ENCODE measurements around the gene ELOVL5. TPM values are rescaled to one million over a fixed set of nuclear protein-coding genes. Genes with fewer than 3 reads are reported as not detected.

Gene ELOVL5
- total RNA-seq, 4 donors from 2014 or later = 14.3 to 63.1 (median 29.2) TPM

DNA sequence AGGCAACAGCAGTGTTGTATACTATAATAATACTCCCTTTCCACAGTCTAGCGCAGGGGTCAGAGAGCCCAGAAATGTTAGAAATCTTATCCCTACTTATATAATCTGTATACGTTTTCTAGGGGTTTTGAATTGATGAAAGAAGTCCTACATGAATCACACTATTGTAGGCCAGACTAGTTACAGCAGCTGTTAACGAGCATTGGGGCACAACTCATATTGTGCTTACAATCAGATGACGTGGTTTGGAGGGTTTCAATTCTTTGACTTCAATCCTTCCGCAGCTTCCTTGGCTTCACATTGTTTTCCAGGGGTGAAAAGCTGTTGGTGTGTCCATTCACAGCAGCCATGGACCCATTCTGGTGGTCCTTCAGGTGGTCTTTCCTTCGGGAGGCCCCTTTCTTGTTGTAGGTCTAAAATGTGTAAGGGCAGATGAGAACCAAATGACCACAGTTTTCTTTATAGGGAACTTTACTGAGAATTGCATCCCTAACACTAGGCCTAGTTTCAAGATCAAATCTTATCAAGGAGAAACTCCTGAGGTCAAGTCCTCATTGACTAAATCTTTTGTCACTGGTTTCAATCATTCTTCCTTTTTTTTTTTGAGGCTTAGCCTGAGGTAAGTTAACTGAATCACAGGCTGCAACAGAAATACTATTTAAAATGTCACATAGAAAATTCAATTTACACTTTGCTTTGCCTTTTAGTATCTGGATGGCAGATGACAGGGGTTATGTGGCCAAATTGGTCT lies 79.7 kb downstream of the ELOVL5 start:
- Histone ChIP-seq H3K27me3 (no peaks in the 10 kb centered on the region), H3K27ac (no peak overlapping the region), H3K36me3 (peaks cover 0 to 30% (median 0%) of the 10 kb centered on the region in 4 donors), H3K4me3 (no peak overlapping the region), H3K9me3 (no peaks in the 10 kb centered on the region), H3K4me1 (no peaks in the 10 kb centered on the region)
- TF ChIP-seq, protein P1, sequence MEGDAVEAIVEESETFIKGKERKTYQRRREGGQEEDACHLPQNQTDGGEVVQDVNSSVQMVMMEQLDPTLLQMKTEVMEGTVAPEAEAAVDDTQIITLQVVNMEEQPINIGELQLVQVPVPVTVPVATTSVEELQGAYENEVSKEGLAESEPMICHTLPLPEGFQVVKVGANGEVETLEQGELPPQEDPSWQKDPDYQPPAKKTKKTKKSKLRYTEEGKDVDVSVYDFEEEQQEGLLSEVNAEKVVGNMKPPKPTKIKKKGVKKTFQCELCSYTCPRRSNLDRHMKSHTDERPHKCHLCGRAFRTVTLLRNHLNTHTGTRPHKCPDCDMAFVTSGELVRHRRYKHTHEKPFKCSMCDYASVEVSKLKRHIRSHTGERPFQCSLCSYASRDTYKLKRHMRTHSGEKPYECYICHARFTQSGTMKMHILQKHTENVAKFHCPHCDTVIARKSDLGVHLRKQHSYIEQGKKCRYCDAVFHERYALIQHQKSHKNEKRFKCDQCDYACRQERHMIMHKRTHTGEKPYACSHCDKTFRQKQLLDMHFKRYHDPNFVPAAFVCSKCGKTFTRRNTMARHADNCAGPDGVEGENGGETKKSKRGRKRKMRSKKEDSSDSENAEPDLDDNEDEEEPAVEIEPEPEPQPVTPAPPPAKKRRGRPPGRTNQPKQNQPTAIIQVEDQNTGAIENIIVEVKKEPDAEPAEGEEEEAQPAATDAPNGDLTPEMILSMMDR (IDR thresholded peaks at IDR 0.05) = no peak
- TF ChIP-seq POLR2AphosphoS5 (IDR thresholded peaks at IDR 0.05) (no peak), POLR2A (IDR thresholded peaks at IDR 0.05) (no peak), EP300 (IDR thresholded peaks at IDR 0.05; ENCODE audit: low read depth) (no peak)
- intact Hi-C loops (cut with DNase I; ENCODE audit: low total_unique reads) (no loop called here), in situ Hi-C loops (cut with MboI; ENCODE audit: low pct_ligation_motif_present in 1 of 4, low pct_unique_long_range_greater_than_20kb in 1 of 4, low sequenced_read_pairs in 3 of 4) (no loop called here)
- no peak for DNase-seq
- 92 to 93% methylated on average over 6 of the region's 6 CpGs for WGBS, 2 donors (ENCODE audit: low coverage in 1 of 2)

DNA sequence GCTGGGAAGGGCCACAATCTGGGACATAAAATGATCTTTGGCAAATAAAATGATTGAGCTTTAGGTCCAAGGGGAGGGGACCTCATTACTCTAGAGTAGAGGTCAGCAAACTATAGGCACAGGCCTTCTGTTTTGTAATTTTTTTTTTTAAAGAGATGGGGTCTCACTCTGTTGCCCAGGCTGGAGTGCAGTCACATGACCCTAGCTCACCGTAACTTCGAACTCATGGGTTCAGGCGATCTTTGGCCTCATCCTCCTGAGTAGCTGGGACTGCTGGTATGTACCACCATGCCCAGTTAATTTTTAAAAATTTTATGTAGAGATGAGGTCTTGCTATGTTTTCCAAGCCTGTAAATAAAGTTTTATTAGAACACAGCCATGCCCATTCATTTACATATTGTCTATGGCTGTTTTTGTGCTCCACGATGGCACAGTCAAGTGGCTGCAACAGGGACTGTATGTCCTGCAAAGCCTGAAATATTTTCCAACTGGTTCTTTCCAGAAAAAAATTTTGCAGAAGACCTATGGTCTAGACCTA lies 82.1 kb downstream of the ELOVL5 start:
- Histone ChIP-seq H3K27me3 (no peaks in the 10 kb centered on the region), H3K36me3 (peaks cover 0 to 25% (median 0%) of the 10 kb centered on the region in 4 donors), H3K27ac (no peak overlapping the region), H3K4me3 (no peak overlapping the region), H3K4me1 (no peaks in the 10 kb centered on the region), H3K9me3 (no peaks in the 10 kb centered on the region)
- intact Hi-C loops (cut with DNase I; ENCODE audit: low total_unique reads) (no loop called here), in situ Hi-C loops (cut with MboI; ENCODE audit: low pct_ligation_motif_present in 1 of 4, low pct_unique_long_range_greater_than_20kb in 1 of 4, low sequenced_read_pairs in 3 of 4) (no loop called here)
- DNase-seq = no peak
- 98 to 100% methylated on average over 4 of the region's 4 CpGs for WGBS, 2 donors (ENCODE audit: low coverage in 1 of 2)
- TF ChIP-seq EP300 (IDR thresholded peaks at IDR 0.05; ENCODE audit: low read depth) = no peak

DNA sequence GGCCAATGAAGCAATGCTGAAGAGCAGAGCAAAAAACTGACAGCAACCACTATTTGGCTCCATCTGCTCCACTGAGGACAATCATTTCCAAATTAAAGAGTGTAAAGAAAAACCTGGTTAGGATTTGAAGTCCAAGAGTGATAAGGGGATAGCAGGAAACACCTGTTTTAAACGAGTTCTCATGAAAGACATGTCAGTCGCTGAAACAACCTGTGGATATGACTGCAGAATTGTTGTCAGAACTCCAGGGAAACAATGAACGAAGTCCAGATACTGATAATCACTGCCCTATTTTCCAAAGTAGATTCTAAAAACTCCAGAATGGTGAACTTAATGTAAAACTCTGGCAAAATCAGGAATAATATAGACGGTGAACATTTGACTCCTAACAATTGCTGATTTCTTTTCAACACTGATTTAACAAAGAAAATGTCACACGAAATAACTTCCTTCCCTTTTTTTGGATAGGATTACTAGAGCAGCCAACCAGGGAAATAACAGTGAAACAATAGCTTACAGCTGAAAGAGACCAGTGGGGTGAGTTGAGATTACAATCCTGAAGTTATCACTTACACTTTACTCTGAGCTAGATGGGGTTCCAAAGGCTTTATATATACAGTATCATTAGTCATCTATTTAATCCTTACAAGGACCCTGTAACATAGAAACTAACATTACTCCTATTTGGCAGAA lies 83.7 kb downstream of the ELOVL5 start:
- in situ Hi-C loops (cut with MboI; ENCODE audit: low pct_ligation_motif_present in 1 of 4, low pct_unique_long_range_greater_than_20kb in 1 of 4, low sequenced_read_pairs in 3 of 4) = no loop called here
- no peak overlapping the region for H3K27ac ChIP-seq
- intact Hi-C loops (cut with DNase I; ENCODE audit: low total_unique reads) = no loop called here
- H3K4me3 ChIP-seq = no peak overlapping the region
- peaks cover 0 to 12% (median 0%) of the 10 kb centered on the region in 4 donors for H3K36me3 ChIP-seq
- WGBS, 2 donors (ENCODE audit: low coverage in 1 of 2) = 44 to 67% methylated on average over 4 to 5 of the region's 5 CpGs
- H3K4me1 ChIP-seq = no peaks in the 10 kb centered on the region
- TF ChIP-seq POLR2AphosphoS5 (IDR thresholded peaks at IDR 0.05) (no peak), POLR2A (IDR thresholded peaks at IDR 0.05) (no peak), EP300 (IDR thresholded peaks at IDR 0.05; ENCODE audit: low read depth) (no peak)
- TF ChIP-seq, protein P1 (IDR thresholded peaks at IDR 0.05) = no peak
- H3K27me3 ChIP-seq = no peaks in the 10 kb centered on the region
- no peak for DNase-seq
- no peaks in the 10 kb centered on the region for H3K9me3 ChIP-seq

DNA sequence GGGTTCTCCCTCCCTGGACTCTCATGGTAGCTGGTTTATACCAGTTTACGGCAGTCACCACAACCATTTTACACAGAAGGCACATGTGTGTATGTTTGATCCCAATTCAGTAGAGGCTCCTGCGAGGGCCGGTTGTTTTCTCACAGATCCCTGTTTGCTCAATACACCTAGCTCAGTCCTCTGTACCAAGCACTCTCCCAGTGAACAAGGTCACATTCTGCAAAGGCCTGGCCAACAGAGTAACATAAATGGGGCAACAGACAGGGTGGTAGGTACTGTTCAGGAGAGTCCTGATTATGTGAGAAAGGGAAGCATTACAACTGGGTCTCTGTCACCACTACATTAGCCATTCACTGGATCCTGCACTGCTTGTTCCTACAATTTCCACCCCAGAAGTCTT lies 84.4 kb downstream of the ELOVL5 start:
- no peaks in the 10 kb centered on the region for H3K27me3 ChIP-seq
- intact Hi-C loops (cut with DNase I; ENCODE audit: low total_unique reads) (no loop called here), in situ Hi-C loops (cut with MboI; ENCODE audit: low pct_ligation_motif_present in 1 of 4, low pct_unique_long_range_greater_than_20kb in 1 of 4, low sequenced_read_pairs in 3 of 4) (no loop called here)
- no peaks in the 10 kb centered on the region for H3K4me1 ChIP-seq
- no peak overlapping the region for H3K4me3 ChIP-seq
- no peak for DNase-seq
- H3K27ac ChIP-seq = no peak overlapping the region
- H3K36me3 ChIP-seq = peaks cover 0 to 9% (median 0%) of the 10 kb centered on the region in 4 donors
- no peaks in the 10 kb centered on the region for H3K9me3 ChIP-seq
- TF ChIP-seq POLR2AphosphoS5 (IDR thresholded peaks at IDR 0.05) (no peak), EP300 (IDR thresholded peaks at IDR 0.05; ENCODE audit: low read depth) (no peak), POLR2A (IDR thresholded peaks at IDR 0.05) (no peak)
- TF ChIP-seq, protein P1 (IDR thresholded peaks at IDR 0.05) = no peak
- 97% methylated on average over 3 of the region's 3 CpGs; no CpG with 5 or more reads in 1 of the 2 donors for WGBS, 2 donors (ENCODE audit: low coverage in 1 of 2)
